NCI-H2029 (cell line): ENCODE measurements around the gene PRELP.
"Not testable (repeated sequence)": the region's sequence is repeated elsewhere in the genome, so short reads cannot be mapped to it uniquely, and the experiment has no call there.

ENCODE experiments used
- DNase-seq: peaks from one replicate; lab custom pipeline; 2025; lab: John Stamatoyannopoulos, UW

The PRELP gene

GRCh38 chr1:203507759-203508158, 32.2 kb downstream of the PRELP start:
- DNase-seq: no peak

DNA sequence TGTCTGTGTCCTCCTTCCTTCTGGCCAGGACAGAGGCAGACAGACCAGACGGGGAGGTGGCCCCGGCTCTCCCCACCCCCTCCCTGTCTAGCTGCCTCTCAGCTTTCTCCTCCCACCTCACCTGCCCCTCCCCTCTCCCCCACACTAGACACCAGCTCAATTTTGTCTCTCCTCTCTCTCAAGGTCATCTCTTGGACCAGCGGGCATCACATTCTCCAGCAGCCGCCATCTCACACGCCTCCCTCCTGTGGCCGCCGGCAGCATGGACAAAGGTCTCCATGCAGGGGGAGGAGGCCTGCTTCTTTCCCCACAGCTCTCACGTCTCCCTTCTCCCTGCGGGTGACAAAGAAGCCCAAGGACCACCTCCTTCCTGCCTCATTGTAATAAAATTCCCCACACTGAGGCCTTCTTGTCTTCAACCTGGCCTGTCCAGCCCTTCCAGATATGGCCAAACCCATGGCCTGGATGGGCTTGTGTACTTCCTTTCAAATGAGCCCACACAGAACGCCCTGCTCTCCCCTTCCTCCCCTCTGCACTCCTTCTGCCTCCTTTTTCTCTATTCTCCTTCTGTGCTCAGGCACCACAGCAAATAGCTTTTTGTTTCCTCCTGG, 33.0 kb downstream of the PRELP start:
- no peak for DNase-seq

DNA sequence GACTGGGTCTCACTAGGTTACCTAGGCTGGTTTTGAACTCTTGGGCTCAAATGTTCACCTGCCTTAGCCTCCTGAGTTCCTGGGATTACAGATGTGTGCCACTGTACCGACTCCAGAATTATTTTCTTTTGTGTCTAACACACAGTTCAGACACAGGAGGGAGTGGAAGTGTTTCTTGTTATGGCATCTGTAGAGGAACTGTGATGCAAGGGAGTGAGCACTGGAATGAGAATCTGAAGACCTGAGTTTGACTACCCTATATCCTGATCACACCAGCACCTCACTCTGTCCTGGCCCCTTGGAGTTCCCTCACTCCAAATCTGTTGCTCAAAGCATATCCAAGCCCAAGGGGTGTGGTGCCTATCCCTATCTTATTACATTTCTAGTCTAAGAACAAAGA, 33.5 kb downstream of the PRELP start:
- no peak for DNase-seq

- no peak for DNase-seq
Observed at GRCh38 chr1:203511513-203511912, 35.9 kb downstream of the PRELP start.

DNA sequence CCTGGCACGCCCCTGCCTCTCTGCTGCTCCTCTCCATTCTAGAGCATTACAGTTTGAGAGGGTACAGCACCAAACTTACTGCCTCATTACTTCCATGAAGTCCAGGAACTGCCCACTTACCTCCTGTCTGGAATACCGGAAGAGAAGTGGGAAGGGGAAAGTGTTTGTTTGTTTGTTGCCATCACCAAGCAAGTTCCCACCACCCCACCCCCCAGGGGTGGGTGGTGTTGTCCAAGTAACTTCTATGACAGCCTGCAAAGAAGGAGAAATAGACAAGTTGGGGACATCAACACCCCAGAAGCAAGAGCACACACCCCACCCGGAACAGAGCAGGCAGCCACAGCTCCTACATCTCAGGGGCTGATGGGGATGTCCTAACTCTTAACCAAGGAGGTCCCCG, 36.3 kb downstream of the PRELP start:
- DNase-seq: no peak

DNA sequence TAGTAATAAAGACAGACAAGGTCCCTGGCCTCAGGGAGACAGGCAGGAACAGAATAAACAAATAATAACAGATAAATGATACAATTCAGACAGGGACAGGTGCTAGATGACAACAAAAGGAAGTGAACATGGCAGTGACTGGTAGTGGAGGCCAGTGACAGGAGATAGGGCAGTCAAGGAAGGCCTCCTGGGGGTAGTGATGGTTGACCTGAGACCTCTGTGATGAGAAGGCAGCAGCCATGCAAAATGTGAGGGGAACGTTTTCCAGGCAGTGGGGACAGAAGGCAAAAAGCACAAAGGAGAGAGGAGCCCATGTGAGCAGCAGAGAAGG, 36.9 kb downstream of the PRELP start:
- DNase-seq: no peak

- DNase-seq: no peak
Observed at GRCh38 chr1:203512848-203513584, 37.4 kb downstream of the PRELP start.

DNA sequence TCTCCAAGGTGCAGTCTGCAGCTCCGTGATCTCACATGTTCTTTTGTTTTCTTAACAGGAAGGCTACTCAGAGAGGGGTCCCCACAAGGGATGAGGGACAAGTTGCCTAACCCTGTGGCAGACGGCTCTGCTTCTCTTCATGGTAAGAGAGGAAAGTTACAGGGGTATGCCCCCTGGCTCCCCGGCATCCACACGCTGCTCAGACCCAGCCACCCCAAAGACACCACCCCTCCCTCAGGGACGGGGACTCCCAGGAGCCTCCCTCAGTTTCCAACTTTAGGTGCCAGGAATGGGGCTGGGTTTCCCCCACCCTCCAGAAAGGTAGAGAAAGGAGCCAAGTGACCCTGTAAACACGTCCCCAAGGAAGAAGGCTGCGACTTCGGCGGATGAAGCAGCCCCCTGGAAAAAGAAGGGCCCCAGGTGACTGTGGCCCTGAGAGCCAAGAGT, 38.0 kb downstream of the PRELP start:
- no peak for DNase-seq

DNA sequence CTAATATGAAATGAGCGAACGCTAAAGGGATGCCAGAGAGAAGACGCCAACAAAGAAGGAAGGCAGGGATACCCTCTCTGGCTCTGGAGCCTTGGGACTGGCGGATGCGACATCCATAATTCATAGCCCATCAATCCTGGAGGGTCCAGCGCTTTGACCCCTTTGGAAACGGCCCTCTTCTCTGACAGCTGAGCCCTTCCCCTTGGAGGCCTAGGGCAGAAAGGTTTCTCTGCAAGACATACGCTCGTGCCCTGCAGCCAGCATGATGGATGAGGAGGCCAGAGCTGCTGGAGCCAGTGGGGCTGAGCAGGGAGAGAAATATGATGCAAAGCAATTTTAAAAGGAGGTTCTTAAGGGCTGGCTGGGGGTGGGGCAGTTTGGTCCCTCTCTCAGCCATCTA, 40.6 kb downstream of the PRELP start:
- no peak for DNase-seq

- DNase-seq: no peak
Observed at GRCh38 chr1:203516906-203517305, 41.3 kb downstream of the PRELP start.

GRCh38 chr1:203517426-203518110, 42.0 kb downstream of the PRELP start:
- no peak for DNase-seq

DNA sequence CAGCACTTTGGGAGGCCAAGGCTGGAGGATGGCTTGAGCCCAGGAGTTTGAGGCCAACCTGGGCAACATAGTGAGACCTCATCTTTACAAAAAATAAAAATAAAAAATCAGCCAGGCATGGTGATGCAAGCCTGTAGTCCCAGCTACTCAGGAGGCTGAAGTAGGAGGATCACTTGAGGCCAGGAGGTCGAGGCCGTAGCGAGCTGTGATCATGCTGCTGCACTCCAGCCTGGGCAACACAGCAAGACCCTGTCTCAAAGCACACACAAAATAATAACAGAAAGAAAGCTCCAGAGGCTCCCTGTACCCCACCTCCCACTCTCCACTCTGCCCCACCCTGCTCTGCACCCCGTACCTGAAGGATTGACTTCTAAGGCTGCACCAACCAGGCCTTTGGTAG, 42.5 kb downstream of the PRELP start:
- not testable (repeated sequence) for DNase-seq

DNA sequence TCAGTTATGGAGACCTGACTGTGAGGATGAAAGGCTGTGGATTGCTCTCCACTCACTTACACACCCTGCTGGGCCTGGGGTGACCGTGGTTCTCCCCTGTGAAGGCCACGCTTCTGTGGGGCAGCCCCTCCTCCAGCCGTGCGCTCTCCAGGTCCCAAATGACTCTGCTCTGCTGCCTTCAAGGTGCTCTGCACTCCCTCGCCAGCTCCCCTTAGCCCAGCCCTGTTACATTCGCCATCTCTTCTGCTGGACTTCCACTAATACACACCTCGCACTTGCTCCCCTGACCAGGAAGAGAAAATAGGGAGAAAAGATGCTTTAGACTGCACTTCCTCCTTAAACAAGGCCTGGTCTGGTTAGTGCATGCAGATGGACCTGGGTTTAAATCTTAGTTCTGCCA, 42.9 kb downstream of the PRELP start:
- DNase-seq: no peak

DNA sequence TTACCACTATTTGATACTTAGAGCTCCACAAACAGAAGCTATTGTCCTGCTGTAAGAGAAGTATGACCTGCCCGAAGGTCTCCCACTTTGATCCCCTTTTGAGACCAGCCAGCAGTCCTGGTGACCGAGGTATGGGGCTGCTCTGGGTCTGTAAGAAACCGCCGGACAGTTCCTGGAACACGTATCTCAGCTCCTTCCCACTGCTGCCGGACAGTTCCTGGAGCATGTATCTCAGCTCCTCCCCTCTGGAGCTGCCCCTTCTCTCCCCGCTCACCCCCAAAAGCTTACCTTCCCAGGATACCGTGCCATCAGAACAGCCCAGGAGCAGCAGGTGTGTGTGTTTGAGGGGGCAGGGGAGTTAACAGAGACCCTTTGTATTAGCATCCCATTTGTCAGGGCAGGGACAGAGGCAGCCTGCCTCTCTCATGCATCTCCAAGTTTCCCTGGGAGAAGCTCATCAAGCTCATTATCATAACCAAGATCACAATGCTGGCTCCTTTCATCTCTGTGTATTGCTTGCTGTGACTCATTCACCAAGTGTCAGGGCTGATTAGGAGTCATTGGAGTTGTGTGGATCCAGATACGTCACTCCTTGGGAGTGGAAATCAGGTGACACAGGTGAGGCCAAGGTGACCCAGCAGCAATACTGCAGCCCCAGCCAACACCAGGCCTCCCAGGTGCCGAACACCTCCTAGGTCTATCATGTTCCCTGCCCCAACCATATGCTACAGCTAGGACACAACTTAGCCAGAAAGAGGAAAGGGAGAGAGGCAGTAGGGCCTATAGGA, 43.6 kb downstream of the PRELP start:
- DNase-seq: no peak

DNA sequence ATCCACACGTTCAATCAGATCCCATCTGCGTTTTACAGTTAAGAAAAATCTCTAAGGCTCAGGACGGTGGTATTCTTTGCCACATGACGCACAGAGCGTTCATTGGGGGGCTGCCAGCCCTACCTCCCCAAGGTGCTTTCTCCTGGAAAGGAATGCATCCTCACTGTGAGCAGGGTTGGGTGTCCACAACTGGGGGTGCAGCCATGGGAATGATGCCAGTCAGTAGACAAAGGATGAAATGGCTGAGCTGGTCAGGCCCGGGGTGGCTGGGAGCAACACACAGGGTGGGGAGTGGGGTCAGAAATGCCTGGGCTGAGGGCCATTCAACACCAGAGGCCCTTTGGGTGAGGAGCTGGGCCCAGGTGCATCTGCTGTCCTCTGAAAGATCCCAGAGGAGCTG, 44.3 kb downstream of the PRELP start:
- DNase-seq: no peak

DNA sequence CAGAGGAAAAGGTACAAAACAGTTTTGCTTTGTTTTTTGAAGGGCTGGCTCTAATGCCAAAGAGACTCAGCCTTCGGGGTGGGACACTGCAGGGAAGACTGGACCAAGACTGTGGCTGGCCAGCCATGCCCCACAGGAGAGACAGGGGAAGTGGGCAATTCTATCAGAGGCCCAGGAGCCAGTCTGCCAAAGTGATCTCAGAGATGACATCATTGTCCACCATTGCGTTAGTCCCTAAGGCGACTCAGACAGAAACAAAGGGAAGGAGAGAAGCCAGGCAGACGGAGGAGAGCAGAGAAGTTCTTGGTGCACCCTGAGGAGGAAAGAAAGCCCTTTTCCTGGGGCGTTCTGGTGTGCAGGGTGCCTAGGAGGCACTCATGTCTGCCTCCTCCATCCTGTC, 44.7 kb downstream of the PRELP start:
- DNase-seq: no peak

- DNase-seq: peak; percentile 15
Observed at GRCh38 chr1:203521074-203521794, 45.6 kb downstream of the PRELP start.

- DNase-seq: no peak
Observed at GRCh38 chr1:203521812-203522211, 46.2 kb downstream of the PRELP start.

DNA sequence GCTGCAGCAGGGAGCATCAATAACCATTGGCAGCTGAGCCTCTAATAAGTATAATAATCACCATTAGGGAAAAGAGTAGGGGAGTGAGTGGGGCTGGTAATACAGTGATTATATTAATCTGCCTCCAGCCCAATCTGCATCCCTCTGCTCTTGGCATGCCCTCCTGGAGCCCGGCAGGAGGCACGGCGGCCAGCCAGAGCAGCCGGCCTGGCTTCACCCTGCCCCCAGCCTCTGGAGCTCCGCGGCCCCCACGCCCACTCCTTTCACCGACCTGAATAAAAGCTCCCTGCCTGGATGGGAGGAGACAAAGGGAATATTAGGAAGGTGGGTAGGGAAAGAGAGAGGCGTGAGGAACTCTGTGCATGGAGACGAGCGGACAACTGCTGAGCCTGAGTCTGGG, 46.6 kb downstream of the PRELP start:
- DNase-seq: no peak

DNA sequence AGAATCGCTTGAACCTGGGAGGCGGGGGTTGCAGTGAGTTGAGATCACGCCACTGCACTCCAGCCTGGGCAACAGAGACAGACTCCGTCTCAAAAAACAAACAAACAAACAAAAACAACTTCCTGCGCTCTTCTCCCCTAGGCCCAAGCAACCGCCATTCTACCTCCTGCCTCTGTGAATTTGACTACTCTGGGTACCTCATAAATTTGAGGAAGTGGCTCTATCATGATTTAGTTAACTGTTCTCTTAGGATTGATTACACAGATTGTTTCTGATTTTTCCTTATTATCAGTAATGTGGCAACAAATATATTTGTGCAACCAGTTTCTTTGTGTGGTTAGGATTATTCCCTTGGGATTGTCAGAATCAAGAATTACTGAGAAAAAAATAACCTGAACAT, 48.1 kb downstream of the PRELP start:
- no peak for DNase-seq

GRCh38 chr1:203524152-203524551, 48.5 kb downstream of the PRELP start:
- DNase-seq: no peak

- DNase-seq: no peak
Observed at GRCh38 chr1:203524824-203525223, 49.2 kb downstream of the PRELP start.
